HCT116 (cell line): ENCODE measurements around the gene MYH6. TPM values are rescaled to one million over a fixed set of nuclear protein-coding genes. Genes with fewer than 3 reads are reported as not detected.

Experiments
- ATAC-seq: fragments of 200-7000 bp; cut with Tn5 transposase; 2 replicates; pipeline ENCODE4 v1.9.1; 2020; ENCODE audit warnings: mild to moderate bottlenecking, moderate library complexity
- BruUV-seq: library from RNA; stranded (reverse); fragments of 400-500 nt; replicated peaks from 2 replicates; lab custom pipeline; 2021; lab: Mats Ljungman, UMichigan
- CTCF ChIA-PET: fragments of 300-600 bp; sonication (Branson Sonifier 250); formaldehyde crosslinking; loops from one replicate; lab custom pipeline; 2021; ENCODE audit warnings: antibody characterized with exemption; lab: Charles Lee
- POLR2A ChIA-PET: fragments of 300-600, 350-600 bp; sonication (Branson Sonifier 250); formaldehyde crosslinking; loops from one replicate; lab custom pipeline; 2021; ENCODE audit warnings: antibody characterized with exemption; lab: Charles Lee
- RAD21 ChIA-PET, 2 experiments: fragments of 300-600 bp; sonication (Branson Sonifier 250); formaldehyde crosslinking; loops; one replicate each; lab custom pipeline; 2023; ENCODE audit warnings: low total read pairs in 2 of 2; ENCODE audit not compliant: uncharacterized antibody in 2 of 2, unreplicated experiment in 2 of 2, low non-redundant PET in 1 of 2; lab: Charles Lee
- DNase-seq: peaks from one replicate; pipeline ENCODE4 v3.0.0-alpha.2; 2010; ENCODE audit warnings: low read depth, low spot score
- H2AFZ ChIP-seq: fragments of 200-600 bp; shearing (Covaris generic), sonication (generic); 2 replicates; pipeline ENCODE4 v1.6.1; 2017; ENCODE audit warnings: low read depth, mixed run types, mixed read lengths, antibody characterized with exemption, low read length; ENCODE audit not compliant: poor library complexity, severe bottlenecking
- H3K27ac ChIP-seq: 2 replicates; pipeline ENCODE4 v1.5.1; 2012; ENCODE audit warnings: low read depth, low read length
- H3K27me3 ChIP-seq: fragments of 200-600 bp; sonication (generic); 2 replicates; pipeline ENCODE4 v1.6.1; 2016; ENCODE audit warnings: mixed run types, low read length, mixed read lengths; ENCODE audit not compliant: insufficient read depth
- H3K36me3 ChIP-seq, 2 experiments: fragments of 200-500 bp in 1 of 2; fragments of 200-600 bp in 1 of 2; sonication (Bioruptor generic) in 1 of 2; sonication (generic) in 1 of 2; 2 replicates each; pipeline versions ENCODE4 v1.5.1 to v1.6.1; 2014 to 2016; ENCODE audit warnings: low read length in 2 of 2, inconsistent platforms in 1 of 2, mixed read lengths in 1 of 2, mixed run types in 1 of 2; ENCODE audit not compliant: insufficient read depth in 2 of 2, control insufficient read depth in 1 of 2
- H3K4me1 ChIP-seq, 2 experiments: fragments of 200-600 bp in 1 of 2; sonication (generic) in 1 of 2; 2 replicates each; pipeline versions ENCODE4 v1.5.1 to v1.6.1; 2012 to 2017; ENCODE audit warnings: low read length in 2 of 2, inconsistent platforms in 1 of 2, mild to moderate bottlenecking in 1 of 2, mixed read lengths in 1 of 2, mixed run types in 1 of 2, moderate library complexity in 1 of 2; ENCODE audit not compliant: insufficient read depth in 2 of 2, control insufficient read depth in 1 of 2
- H3K4me2 ChIP-seq: fragments of 200-600 bp; sonication (generic); 2 replicates; pipeline ENCODE4 v1.6.1; 2017; ENCODE audit warnings: mixed run types, low read length, mixed read lengths
- H3K4me3 ChIP-seq, 2 experiments: fragments of 200-600 bp in 1 of 2; sonication (generic) in 1 of 2; replicated peaks in 1 of 2; 2 replicates each; pipeline ENCODE4 v1.5.1; 2011 to 2016; ENCODE audit warnings: low read length in 2 of 2, control low read depth in 1 of 2, low read depth in 1 of 2, mild to moderate bottlenecking in 1 of 2, mixed read lengths in 1 of 2, mixed run types in 1 of 2
- H3K79me2 ChIP-seq: fragments of 200-600 bp; sonication (generic); 2 replicates; pipeline ENCODE4 v1.6.1; 2017; ENCODE audit warnings: mild to moderate bottlenecking, mixed run types, low read length, moderate library complexity, mixed read lengths; ENCODE audit not compliant: insufficient read depth
- H3K9ac ChIP-seq: fragments of 200-600 bp; sonication (generic); 2 replicates; pipeline ENCODE4 v1.6.1; 2016; ENCODE audit warnings: low read length, mixed read lengths
- H3K9me2 ChIP-seq: fragments of 200-600 bp; sonication (generic), shearing (Covaris generic); 2 replicates; pipeline ENCODE4 v1.6.1; 2017; ENCODE audit warnings: mixed run types, mild to moderate bottlenecking, moderate library complexity; ENCODE audit not compliant: insufficient read depth
- H3K9me3 ChIP-seq, 2 experiments: fragments of 200-500 bp in 1 of 2; fragments of 200-600 bp in 1 of 2; sonication (Bioruptor generic) in 1 of 2; sonication (generic) in 1 of 2; 2 replicates each; pipeline ENCODE4 v1.6.1; 2014 to 2017; ENCODE audit warnings: low read length in 2 of 2, mixed read lengths in 2 of 2, inconsistent platforms in 1 of 2, low read depth in 1 of 2, mild to moderate bottlenecking in 1 of 2, mixed run types in 1 of 2, moderate library complexity in 1 of 2; ENCODE audit not compliant: control insufficient read depth in 1 of 2, insufficient read depth in 1 of 2
- H4K20me1 ChIP-seq: fragments of 200-600 bp; sonication (generic), shearing (Covaris generic); 2 replicates; pipeline ENCODE4 v1.6.1; 2017; ENCODE audit warnings: mixed run types, mild to moderate bottlenecking, moderate library complexity; ENCODE audit not compliant: insufficient read depth
- CEBPB ChIP-seq: IDR thresholded peaks from 2 replicates; pipeline ENCODE4 v1.6.1; 2012; ENCODE audit warnings: low read depth
- ELF1 ChIP-seq: IDR thresholded peaks from 2 replicates; pipeline ENCODE4 v1.6.1; 2012; ENCODE audit warnings: low read depth, borderline replicate concordance
- EZH2 ChIP-seq: fragments of 200-600 bp; sonication (generic); IDR thresholded peaks from 2 replicates; pipeline ENCODE4 v1.6.1; 2017; ENCODE audit warnings: antibody characterized with exemption, mixed run types
- EZH2phosphoT487 ChIP-seq: fragments of 200-600 bp; IDR thresholded peaks from 2 replicates; pipeline ENCODE4 v1.6.1; 2018; ENCODE audit warnings: antibody characterized with exemption, borderline replicate concordance
- JUND ChIP-seq: IDR thresholded peaks from 2 replicates; pipeline ENCODE4 v1.6.1; 2012
- MAX ChIP-seq: IDR thresholded peaks from 2 replicates; pipeline ENCODE4 v1.6.1; 2012
- POLR2A ChIP-seq: IDR thresholded peaks from 2 replicates; pipeline ENCODE4 v1.7.0; 2011; ENCODE audit warnings: borderline replicate concordance; ENCODE audit not compliant: insufficient read depth, insufficient read length; ENCODE audit errors: extremely low read depth
- RAD21 ChIP-seq: IDR thresholded peaks from 2 replicates; pipeline ENCODE4 v1.6.1; 2012; ENCODE audit warnings: low read depth, mild to moderate bottlenecking
- REST ChIP-seq: IDR thresholded peaks from 2 replicates; pipeline ENCODE4 v1.6.1; 2012; ENCODE audit warnings: low read depth
- SIN3A ChIP-seq: IDR thresholded peaks from 2 replicates; pipeline ENCODE4 v1.6.1; 2012; ENCODE audit warnings: low read depth
- SP1 ChIP-seq: IDR thresholded peaks from 2 replicates; pipeline ENCODE4 v1.6.1; 2012; ENCODE audit warnings: low read depth
- ZNF274 ChIP-seq: fragments of 200-500 bp; sonication (Bioruptor generic); IDR thresholded peaks from 2 replicates; pipeline ENCODE4 v1.6.1; 2014; ENCODE audit warnings: mild to moderate bottlenecking, low read depth, low read length, inconsistent platforms
- intact Hi-C: fragments of 100-400 bp; cut with micrococcal nuclease; formaldehyde crosslinking; loops from 2 replicates; pipeline ENCODE4 v1.10.0; 2022
- total RNA-seq: library from RNA; stranded (reverse); gene quantifications from one replicate; pipeline ENCODE4 v1.2.1, GENCODE V29; 2021; ENCODE audit not compliant: unreplicated experiment

The MYH6 gene
- total RNA-seq, 1 experiment from 2014 or later = not detected

- Histone ChIP-seq H2AFZ (no peak overlapping the region), H3K9ac (no peak overlapping the region), H4K20me1 (no peaks in the 10 kb centered on the region), H3K27me3 (no peaks in the 10 kb centered on the region), H3K4me2 (no peak overlapping the region), H3K4me1 (no peaks in the 10 kb centered on the region), H3K4me3 (no peak overlapping the region), H3K9me2 (no peaks in the 10 kb centered on the region), H3K9me3 (no peaks in the 10 kb centered on the region), H3K79me2 (no peaks in the 10 kb centered on the region), H3K36me3 (no peaks in the 10 kb centered on the region), H3K27ac (no peak overlapping the region)
- BruUV-seq = no TSS peak
- ChIA-PET RAD21 (no interaction called here), POLR2A (no interaction called here), CTCF (no interaction called here)
- no peak for ATAC-seq
- no peak for DNase-seq
- intact Hi-C loops = no loop called here
- no peak for TF ChIP-seq ZNF274
- TF ChIP-seq RAD21 = no peak
- TF ChIP-seq CEBPB = no peak
- TF ChIP-seq EZH2 = no peak
- TF ChIP-seq POLR2A = no peak
- no peak for TF ChIP-seq MAX
- no peak for TF ChIP-seq ELF1
These were observed 9.7 kb downstream of the MYH6 start for GRCh38 chr14:23398348-23398747.

DNA sequence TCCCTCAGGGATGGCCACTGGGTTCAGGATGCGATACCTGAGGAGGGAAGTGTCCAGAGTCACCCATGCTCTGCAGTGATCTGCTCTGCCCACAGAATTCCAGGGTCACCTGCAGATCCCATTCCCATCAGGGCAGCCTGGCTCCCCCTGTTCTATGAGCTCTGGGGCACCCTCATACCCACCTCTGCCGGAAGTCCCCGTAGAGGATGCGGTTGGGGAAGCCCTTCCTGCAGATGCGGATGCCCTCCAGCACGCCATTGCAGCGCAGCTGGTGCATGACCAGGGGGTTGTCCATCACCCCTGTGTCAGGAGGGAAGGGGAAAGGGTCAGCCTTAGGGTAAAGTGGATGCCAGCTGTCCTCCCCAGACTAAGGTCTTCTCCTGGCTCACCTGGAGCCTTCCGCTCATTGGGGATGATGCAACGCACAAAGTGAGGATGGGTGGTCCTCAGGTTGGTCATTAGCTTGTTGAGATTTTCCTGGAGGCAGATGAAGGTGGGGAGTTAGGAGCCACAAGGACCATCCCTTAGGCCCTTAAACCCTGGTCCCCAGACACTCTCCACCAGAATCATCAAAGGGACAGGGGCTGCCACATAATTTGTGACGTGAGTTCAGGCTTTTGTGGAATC lies 11.2 kb downstream of the MYH6 start:
- Histone ChIP-seq H3K4me2 (no peak overlapping the region), H4K20me1 (no peaks in the 10 kb centered on the region), H3K27me3 (peaks cover 7% of the 10 kb centered on the region; the same call in 1 of the 2 replicates), H3K4me3 (no peak overlapping the region), H3K9me3 (no peaks in the 10 kb centered on the region), H2AFZ (no peak overlapping the region), H3K4me1 (no peaks in the 10 kb centered on the region), H3K9ac (no peak overlapping the region), H3K27ac (no peak overlapping the region), H3K9me2 (no peaks in the 10 kb centered on the region), H3K36me3 (no peaks in the 10 kb centered on the region), H3K79me2 (no peaks in the 10 kb centered on the region)
- intact Hi-C loops = no loop called here
- ATAC-seq (no peak), DNase-seq (no peak)
- ChIA-PET RAD21 (no interaction called here), POLR2A (no interaction called here), CTCF (interaction anchor here (1.5 kb wide), 1 partner anchor 17 kb away, joined by 3 read pairs; no protein-coding TSS in a partner anchor)
- BruUV-seq = no TSS peak
- TF ChIP-seq SIN3A (no peak), MAX (no peak), EZH2phosphoT487 (no peak), CEBPB (no peak), ZNF274 (no peak), REST (no peak), JUND (no peak), SP1 (no peak), EZH2 (no peak)
